H1 (cell line): Measurements from ENCODE around the gene SLC1A7. TPM values are rescaled to one million over a fixed set of nuclear protein-coding genes. Genes with fewer than 3 reads are reported as not detected.

Experiments used
- CTCF ChIA-PET: fragments of 300-600 bp; sonication (Branson Sonifier 250); formaldehyde crosslinking; loops from one replicate; lab custom pipeline; 2021; ENCODE audit not compliant: partially characterized antibody; lab: Charles Lee
- POLR2A ChIA-PET: fragments of 300-600 bp; sonication (Branson Sonifier 250); formaldehyde crosslinking; loops from one replicate; lab custom pipeline; 2021; ENCODE audit warnings: inconsistent platforms; ENCODE audit not compliant: partially characterized antibody; lab: Charles Lee
- DNase-seq, 2 experiments: peaks; one replicate each; pipeline versions ENCODE4 v3.0.0 to v3.0.0-alpha.2; 2010 to 2022; ENCODE audit warnings: low spot score in 2 of 2, low read depth in 1 of 2, mixed read lengths in 1 of 2
- FAIRE-seq: peaks from 2 replicates; lab custom pipeline; 2011; peaks lifted over from hg19 to GRCh38; lab: Jason Lieb, UNC
- H2AFZ ChIP-seq: 2 replicates; pipeline ENCODE4 v1.8.1; 2012; ENCODE audit warnings: low read length, inconsistent platforms
- H2AK5ac ChIP-seq: 2 replicates; pipeline ENCODE4 v1.6.1; 2013; ENCODE audit warnings: low read depth, low read length
- H2BK120ac ChIP-seq: replicated peaks from 2 replicates; pipeline ENCODE3; 2013; ENCODE audit warnings: low read depth, low read length, inconsistent platforms
- H2BK12ac ChIP-seq: 2 replicates; pipeline ENCODE4 v1.6.1; 2013; ENCODE audit warnings: low read depth, low read length
- H2BK15ac ChIP-seq: 2 replicates; pipeline ENCODE4 v1.6.1; 2013; ENCODE audit warnings: low read length
- H2BK20ac ChIP-seq: 2 replicates; pipeline ENCODE4 v1.6.1; 2013; ENCODE audit warnings: low read length
- H2BK5ac ChIP-seq: 2 replicates; pipeline ENCODE4 v1.6.1; 2013; ENCODE audit warnings: low read depth, low read length
- H3K14ac ChIP-seq: 2 replicates; pipeline ENCODE4 v1.6.1; 2013; ENCODE audit warnings: inconsistent platforms; ENCODE audit not compliant: insufficient read length
- H3K18ac ChIP-seq: 2 replicates; pipeline ENCODE4 v1.6.1; 2013; ENCODE audit warnings: low read length; ENCODE audit errors: extremely low read depth
- H3K23ac ChIP-seq: 2 replicates; pipeline ENCODE4 v1.6.1; 2013; ENCODE audit warnings: inconsistent platforms; ENCODE audit not compliant: insufficient read length
- H3K23me2 ChIP-seq: 2 replicates; pipeline ENCODE4 v1.6.1; 2013; ENCODE audit warnings: low read depth, low read length
- H3K27ac ChIP-seq: 2 replicates; pipeline ENCODE4 v1.6.1; 2011; ENCODE audit warnings: low read depth, low read length, inconsistent platforms
- H3K27me3 ChIP-seq, 4 experiments: replicated peaks in 1 of 4; 1 replicate in 1 of 4; 2 replicates in 3 of 4; pipeline versions ENCODE4 v1.6.1 to v1.8.1; 2011 to 2013; ENCODE audit warnings: low read length in 3 of 4, mild to moderate bottlenecking in 3 of 4, inconsistent platforms in 2 of 4, mixed read lengths in 2 of 4, moderate library complexity in 1 of 4; ENCODE audit not compliant: control insufficient read depth in 3 of 4, insufficient read depth in 3 of 4; ENCODE audit errors: extremely low read depth in 1 of 4
- H3K36me3 ChIP-seq, 4 experiments: 2 replicates each; pipeline versions ENCODE4 v1.6.1 to v1.8.1; 2011 to 2013; ENCODE audit warnings: mild to moderate bottlenecking in 4 of 4, low read length in 3 of 4, moderate library complexity in 2 of 4, control low read depth in 1 of 4, inconsistent platforms in 1 of 4; ENCODE audit not compliant: insufficient read depth in 4 of 4, control insufficient read depth in 2 of 4
- H3K4ac ChIP-seq: replicated peaks from 2 replicates; pipeline ENCODE3; 2013; ENCODE audit warnings: low read length, low read depth, mixed read lengths, inconsistent platforms; ENCODE audit not compliant: insufficient read length
- H3K4me1 ChIP-seq, 4 experiments: replicated peaks in 1 of 4; 1 replicate in 1 of 4; 2 replicates in 3 of 4; pipeline versions ENCODE4 v1.6.1 to v1.8.1; 2011 to 2013; ENCODE audit warnings: low read length in 3 of 4, inconsistent platforms in 2 of 4, mixed read lengths in 1 of 4; ENCODE audit not compliant: insufficient read depth in 4 of 4, control insufficient read depth in 3 of 4
- H3K4me2 ChIP-seq, 2 experiments: 2 replicates each; pipeline versions ENCODE4 v1.6.1 to v1.8.1; 2011 to 2013; ENCODE audit warnings: low read depth in 2 of 2, low read length in 2 of 2, control low read depth in 1 of 2, inconsistent platforms in 1 of 2, mild to moderate bottlenecking in 1 of 2; ENCODE audit not compliant: insufficient read depth in 1 of 2
- H3K4me3 ChIP-seq, 4 experiments: fragments of 200-600, 300-600 bp in 1 of 4; sonication (generic), shearing (Covaris generic), sonication (Bioruptor Twin) in 1 of 4; 2 replicates each; pipeline versions ENCODE4 v1.5.1 to v1.8.1; 2011 to 2016; ENCODE audit warnings: low read length in 4 of 4, low read depth in 3 of 4, control low read depth in 2 of 4, inconsistent platforms in 2 of 4, mild to moderate bottlenecking in 2 of 4, mixed read lengths in 1 of 4, moderate library complexity in 1 of 4; ENCODE audit not compliant: insufficient read depth in 2 of 4; ENCODE audit errors: extremely low read depth in 1 of 4
- H3K56ac ChIP-seq: replicated peaks from 2 replicates; pipeline ENCODE3; 2013; ENCODE audit warnings: low read depth, mild to moderate bottlenecking, mixed read lengths, low read length, inconsistent platforms; ENCODE audit not compliant: insufficient read length
- H3K79me1 ChIP-seq: 2 replicates; pipeline ENCODE4 v1.6.1; 2013; ENCODE audit warnings: low read depth, low read length, control low read depth
- H3K79me2 ChIP-seq, 2 experiments: 2 replicates each; pipeline versions ENCODE4 v1.6.1 to v1.8.1; 2012 to 2013; ENCODE audit warnings: low read length in 2 of 2, mild to moderate bottlenecking in 2 of 2, inconsistent platforms in 1 of 2; ENCODE audit not compliant: insufficient read depth in 2 of 2, control insufficient read depth in 1 of 2
- H3K9ac ChIP-seq, 4 experiments: replicated peaks in 1 of 4; 1 replicate in 1 of 4; 2 replicates in 3 of 4; pipeline versions ENCODE4 v1.6.1 to v1.8.1; 2011 to 2013; ENCODE audit warnings: low read depth in 3 of 4, low read length in 3 of 4, control low read depth in 2 of 4, mild to moderate bottlenecking in 2 of 4, moderate library complexity in 2 of 4, inconsistent platforms in 1 of 4; ENCODE audit errors: extremely low read depth in 1 of 4
- H3K9me3 ChIP-seq, 2 experiments: 2 replicates each; pipeline versions ENCODE4 v1.6.1 to v1.8.1; 2012 to 2013; ENCODE audit warnings: mild to moderate bottlenecking in 2 of 2, moderate library complexity in 2 of 2, control low read depth in 1 of 2, inconsistent platforms in 1 of 2, low read depth in 1 of 2, low read length in 1 of 2, mixed read lengths in 1 of 2; ENCODE audit not compliant: insufficient read depth in 2 of 2
- H4K20me1 ChIP-seq, 2 experiments: replicated peaks in 1 of 2; 2 replicates each; pipeline versions ENCODE3 to v1.8.1; 2011 to 2013; ENCODE audit warnings: inconsistent platforms in 2 of 2, low read length in 2 of 2, mild to moderate bottlenecking in 1 of 2; ENCODE audit not compliant: insufficient read depth in 2 of 2, control insufficient read depth in 1 of 2
- H4K5ac ChIP-seq: 2 replicates; pipeline ENCODE4 v1.6.1; 2013; ENCODE audit warnings: low read length, low read depth, mixed read lengths, inconsistent platforms; ENCODE audit not compliant: insufficient read length
- H4K8ac ChIP-seq: 2 replicates; pipeline ENCODE4 v1.8.0; 2013; ENCODE audit warnings: mild to moderate bottlenecking, moderate library complexity, low read length, inconsistent platforms; ENCODE audit not compliant: insufficient read depth; ENCODE audit errors: extremely low read depth
- H4K91ac ChIP-seq: replicated peaks from 2 replicates; pipeline ENCODE3; 2013; ENCODE audit warnings: low read length, mixed read lengths, inconsistent platforms; ENCODE audit not compliant: insufficient read length
- KDM5A ChIP-seq: fragments of 200-600 bp; IDR thresholded peaks from 2 replicates; pipeline ENCODE4 v1.7.1; 2012; ENCODE audit warnings: mild to moderate bottlenecking, low read length, inconsistent platforms, mixed read lengths
- WGBS, 2 experiments: shearing (Covaris generic) in 1 of 2; methylation state at CpG; one replicate each; pipeline versions ENCODE4 v1.1.6 to v1.1.7; 2013 to 2015; ENCODE audit warnings: low lambda C conversion rate in 2 of 2, mixed read lengths in 2 of 2, inconsistent platforms in 1 of 2, low coverage in 1 of 2, missing lambda C conversion rate in 1 of 2; ENCODE audit not compliant: insufficient replicate concordance in 2 of 2, insufficient coverage in 1 of 2, insufficient read length in 1 of 2; ENCODE audit errors: extremely low coverage in 1 of 2, missing lambda C conversion rate in 1 of 2; 5-methylcytosine and 5-hydroxymethylcytosine counted together
- polyA plus RNA-seq, 7 experiments: library from polyadenylated mRNA; depleted of rRNA in 3 of 7; stranded (reverse) in 5 of 7; unstranded in 2 of 7; fragments of >200 nt in 5 of 7; fragments of 200-250 nt in 2 of 7; gene quantifications; 1 replicate in 5 of 7; 2 replicates in 1 of 7; 4 replicates in 1 of 7; pipeline versions ENCODE4 v1.2.1 to v1.2.3, GENCODE V29; 2011 to 2013; ENCODE audit warnings: missing spikeins in 2 of 7, mixed read lengths in 2 of 7
- total RNA-seq: library from RNA; stranded (reverse); fragmentation: NEBNext Ultra II Directional; extraction: Animal tissue kit (Norgen Biotek cat#: 25700); gene quantifications from 2 replicates; pipeline ENCODE4 v1.2.1, GENCODE V29; 2021

The SLC1A7 gene
- total and polyA plus RNA-seq, 2 of the 8 experiments (the other 6 are each of a cell fraction or from before 2014, with no cell fraction given) = not detected

DNA sequence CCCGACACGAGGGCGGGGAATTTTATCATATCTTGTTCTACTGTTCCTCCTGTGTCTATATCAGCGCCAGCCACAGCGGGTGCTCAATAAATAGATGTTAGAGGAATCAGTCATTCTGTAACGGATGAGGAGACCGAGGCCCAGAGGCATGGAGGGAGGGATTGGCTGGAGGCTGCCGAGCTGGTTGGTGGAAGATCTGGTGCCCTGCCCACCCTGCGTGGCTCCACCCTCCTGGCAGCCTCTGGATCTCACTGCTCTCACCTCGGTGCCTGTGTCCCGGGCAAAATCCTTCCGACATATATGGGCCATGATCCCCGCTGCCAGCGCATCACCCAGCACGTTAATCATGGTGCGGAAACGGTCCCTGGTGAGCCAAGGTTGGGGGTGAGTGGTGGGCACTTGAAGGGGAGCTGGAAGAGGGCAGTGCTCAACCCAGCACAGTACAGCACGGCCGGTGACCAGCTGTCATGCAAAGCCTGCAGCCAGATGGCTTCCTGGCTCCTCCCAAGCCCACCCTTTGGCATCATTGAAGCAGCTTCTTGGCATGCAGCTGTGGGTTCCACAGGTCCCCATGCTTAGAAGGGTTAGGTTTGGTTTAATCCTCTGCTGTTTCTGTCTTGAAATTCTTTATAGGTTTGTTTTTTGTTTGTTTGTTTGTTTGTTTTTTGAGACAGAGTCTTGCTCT is 53.7 kb downstream of the SLC1A7 start:
- no peak overlapping the region for H4K5ac ChIP-seq
- H3K9me3 ChIP-seq = no peaks in the 10 kb centered on the region
- no peaks in the 10 kb centered on the region for H4K20me1 ChIP-seq
- H3K23me2 ChIP-seq = no peaks in the 10 kb centered on the region
- H3K79me2 ChIP-seq = no peaks in the 10 kb centered on the region
- H2BK120ac ChIP-seq = no peak overlapping the region
- H2AK5ac ChIP-seq = no peak overlapping the region
- H3K14ac ChIP-seq = no peak overlapping the region
- H4K91ac ChIP-seq = no peak overlapping the region
- no peak overlapping the region for H2AFZ ChIP-seq
- no peak for DNase-seq
- H3K4me2 ChIP-seq = no peak overlapping the region
- no peak overlapping the region for H3K18ac ChIP-seq
- no peak for FAIRE-seq
- WGBS, 2 experiments = 89% methylated on average over 19 of the region's 19 CpGs; no CpG with 5 or more reads in 1 of the 2 experiments
- H3K9ac ChIP-seq = no peak overlapping the region
- H3K4me3 ChIP-seq = no peak overlapping the region
- H2BK5ac ChIP-seq = no peak overlapping the region
- no peak overlapping the region for H2BK15ac ChIP-seq
- no peak overlapping the region for H3K23ac ChIP-seq
- H2BK20ac ChIP-seq = no peak overlapping the region
- H3K27ac ChIP-seq = no peak overlapping the region
- H3K27me3 ChIP-seq = no peaks in the 10 kb centered on the region
- peaks cover 0 to 5% (median 0%) of the 10 kb centered on the region in 4 experiments; a peak in 5 of 7 replicates for H3K4me1 ChIP-seq
- no peaks in the 10 kb centered on the region for H3K36me3 ChIP-seq
- H3K56ac ChIP-seq = no peak overlapping the region
- H4K8ac ChIP-seq = no peak overlapping the region
- H2BK12ac ChIP-seq = no peak overlapping the region
- ChIA-PET CTCF (interaction anchor here (0.7 to 3.5 kb wide), 8 partner anchors 11 to 96 kb away, joined by 3 to 23 read pairs (median 6); no protein-coding TSS in a partner anchor), POLR2A (interaction anchor here (0.9 kb wide), 1 partner anchor 11 kb away, joined by 4 read pairs; no protein-coding TSS in a partner anchor)
- H3K4ac ChIP-seq = no peak overlapping the region
- no peaks in the 10 kb centered on the region for H3K79me1 ChIP-seq
- no peak for TF ChIP-seq KDM5A
